Endodermal cell (in vitro differentiated cells): Measurements from ENCODE around the gene DGKZ. TPM values are rescaled to one million over a fixed set of nuclear protein-coding genes. Genes with fewer than 3 reads are reported as not detected.

Source experiments
- DNase-seq: peaks from one replicate; pipeline ENCODE4 v3.0.0-alpha.2; 2017
- H3K27ac ChIP-seq: 2 replicates; pipeline ENCODE4 v1.5.1; 2013; ENCODE audit warnings: mild to moderate bottlenecking, low read depth, low read length, moderate library complexity
- H3K27me3 ChIP-seq: 2 replicates; pipeline ENCODE4 v1.6.1; 2013; ENCODE audit warnings: mild to moderate bottlenecking, low read length, moderate library complexity; ENCODE audit not compliant: insufficient read depth, control insufficient read depth, poor library complexity, severe bottlenecking
- H3K36me3 ChIP-seq: 2 replicates; pipeline ENCODE4 v1.7.0; 2013; ENCODE audit warnings: mild to moderate bottlenecking, low read length, moderate library complexity; ENCODE audit not compliant: control insufficient read depth, insufficient read depth
- H3K4me1 ChIP-seq: one replicate; pipeline ENCODE4 v1.7.0; 2013; ENCODE audit warnings: low read length; ENCODE audit not compliant: control insufficient read depth, insufficient read depth
- H3K4me3 ChIP-seq: 2 replicates; pipeline ENCODE4 v1.5.1; 2013; ENCODE audit warnings: mild to moderate bottlenecking, low read length, moderate library complexity
- H3K9ac ChIP-seq: 2 replicates; pipeline ENCODE4 v1.6.1; 2013; ENCODE audit warnings: mild to moderate bottlenecking, low read length, moderate library complexity; ENCODE audit not compliant: poor library complexity, severe bottlenecking; ENCODE audit errors: extremely low read depth
- H3K9me3 ChIP-seq: 2 replicates; pipeline ENCODE4 v1.6.1; 2013; ENCODE audit warnings: mild to moderate bottlenecking, low read length, moderate library complexity; ENCODE audit not compliant: control insufficient read depth
- H3K27ac Mint-ChIP-seq: 2 replicates; pipeline ENCODE4 v1.8.0; 2020; ENCODE audit warnings: mixed read lengths
- H3K27me3 Mint-ChIP-seq: 2 replicates; pipeline ENCODE4 v1.8.0; 2021; ENCODE audit warnings: mild to moderate bottlenecking, mixed read lengths; ENCODE audit not compliant: insufficient read depth
- H3K36me3 Mint-ChIP-seq: 2 replicates; pipeline ENCODE4 v1.8.0; 2020; ENCODE audit warnings: low read depth, mixed read lengths
- H3K4me1 Mint-ChIP-seq: 2 replicates; pipeline ENCODE4 v1.8.0; 2020; ENCODE audit warnings: mixed read lengths
- H3K4me3 Mint-ChIP-seq: 2 replicates; pipeline ENCODE4 v1.8.0; 2020; ENCODE audit warnings: mild to moderate bottlenecking, moderate library complexity, mixed read lengths
- H3K9me3 Mint-ChIP-seq: 2 replicates; pipeline ENCODE4 v1.8.0; 2020; ENCODE audit warnings: mild to moderate bottlenecking, mixed read lengths
- WGBS, 2 experiments: methylation state at CpG; one replicate each; pipeline versions ENCODE4 v1.1.5 to v1.1.7; 2013; ENCODE audit warnings: missing lambda C conversion rate in 2 of 2, mixed read lengths in 1 of 2; ENCODE audit not compliant: insufficient coverage in 1 of 2, insufficient read length in 1 of 2; 5-methylcytosine and 5-hydroxymethylcytosine counted together
- microRNA-seq: library from miRNA; unstranded; fragments of <30 nt; microRNA quantifications from one replicate; pipeline ENCODE4 v1.2.0, GENCODE V29; 2020; ENCODE audit warnings: borderline microRNAs expressed
- total RNA-seq, 2 donors: library from RNA; stranded (reverse); fragmentation: NEBNext Ultra II Directional in 1 of 2; extraction: Animal tissue kit (Norgen Biotek cat#: 25700) in 1 of 2; gene quantifications; 2 replicates in 1 of 2; 3 replicates in 1 of 2; pipeline ENCODE4 v1.2.1, GENCODE V29; 2021
- TF ChIP-seq, protein P1 (sequence below): fragments of 200-600 bp; sonication (generic); conservative IDR thresholded peaks from 2 replicates; pipeline ENCODE4 v1.5.0; 2021; ENCODE audit warnings: antibody characterized with exemption, mild to moderate bottlenecking

The DGKZ gene
- total RNA-seq, 2 donors from 2014 or later: 49.6 to 57.3 TPM

DNA sequence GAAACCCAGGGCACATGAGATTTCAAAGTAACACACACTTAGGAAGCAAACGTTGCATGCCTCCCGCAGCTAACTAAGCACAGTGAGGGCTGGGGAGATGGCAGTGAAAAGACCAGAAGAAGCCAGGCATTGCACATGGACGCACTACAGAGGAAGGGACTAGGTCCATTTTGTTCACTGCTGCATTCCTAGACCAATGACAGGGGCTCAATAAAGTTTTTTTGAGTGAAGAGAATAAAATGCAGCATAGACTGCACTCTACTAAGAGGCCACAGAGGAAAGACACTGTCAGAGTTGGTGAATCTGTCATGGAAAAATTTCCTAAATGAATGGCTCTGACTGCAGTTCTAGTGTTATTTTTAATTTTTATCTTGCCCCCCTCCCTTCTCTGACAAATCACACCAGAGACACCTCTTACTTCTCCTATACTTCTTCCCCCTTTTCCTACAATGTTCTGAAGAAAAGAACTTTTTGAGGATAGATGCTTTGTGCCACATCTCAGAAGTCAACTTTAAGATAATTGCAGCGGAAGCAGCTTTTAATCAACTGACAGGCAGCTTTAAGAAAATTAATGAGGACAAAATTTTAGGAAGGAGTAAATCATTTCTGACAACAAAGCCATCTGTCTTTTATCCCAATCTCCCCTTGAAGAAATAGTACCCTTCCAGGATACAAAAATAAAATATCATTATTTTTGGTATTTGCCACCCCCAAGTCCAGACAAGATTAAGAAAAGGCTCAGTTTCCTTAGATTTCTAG, 79.1 kb downstream of the DGKZ start:
- H3K27me3 Mint-ChIP-seq: no peaks in the 10 kb centered on the region
- H3K36me3 ChIP-seq: peaks cover 63% of the 10 kb centered on the region
- H3K9me3 Mint-ChIP-seq: no peaks in the 10 kb centered on the region
- H3K9ac ChIP-seq: no peak overlapping the region
- H3K4me1 Mint-ChIP-seq: peaks cover 2% of the 10 kb centered on the region
- DNase-seq: no peak
- no peak overlapping the region for H3K4me3 Mint-ChIP-seq
- H3K27ac Mint-ChIP-seq: no peak overlapping the region
- H3K4me3 ChIP-seq: no peak overlapping the region
- 93 to 94% methylated on average over 4 of the region's 4 CpGs for WGBS, 2 experiments
- no peaks in the 10 kb centered on the region for H3K9me3 ChIP-seq
- TF ChIP-seq, protein P1, sequence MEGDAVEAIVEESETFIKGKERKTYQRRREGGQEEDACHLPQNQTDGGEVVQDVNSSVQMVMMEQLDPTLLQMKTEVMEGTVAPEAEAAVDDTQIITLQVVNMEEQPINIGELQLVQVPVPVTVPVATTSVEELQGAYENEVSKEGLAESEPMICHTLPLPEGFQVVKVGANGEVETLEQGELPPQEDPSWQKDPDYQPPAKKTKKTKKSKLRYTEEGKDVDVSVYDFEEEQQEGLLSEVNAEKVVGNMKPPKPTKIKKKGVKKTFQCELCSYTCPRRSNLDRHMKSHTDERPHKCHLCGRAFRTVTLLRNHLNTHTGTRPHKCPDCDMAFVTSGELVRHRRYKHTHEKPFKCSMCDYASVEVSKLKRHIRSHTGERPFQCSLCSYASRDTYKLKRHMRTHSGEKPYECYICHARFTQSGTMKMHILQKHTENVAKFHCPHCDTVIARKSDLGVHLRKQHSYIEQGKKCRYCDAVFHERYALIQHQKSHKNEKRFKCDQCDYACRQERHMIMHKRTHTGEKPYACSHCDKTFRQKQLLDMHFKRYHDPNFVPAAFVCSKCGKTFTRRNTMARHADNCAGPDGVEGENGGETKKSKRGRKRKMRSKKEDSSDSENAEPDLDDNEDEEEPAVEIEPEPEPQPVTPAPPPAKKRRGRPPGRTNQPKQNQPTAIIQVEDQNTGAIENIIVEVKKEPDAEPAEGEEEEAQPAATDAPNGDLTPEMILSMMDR: no peak
- no peaks in the 10 kb centered on the region for H3K4me1 ChIP-seq
- H3K27ac ChIP-seq: no peak overlapping the region
- peaks cover 54% of the 10 kb centered on the region for H3K36me3 Mint-ChIP-seq
- H3K27me3 ChIP-seq: no peaks in the 10 kb centered on the region

DNA sequence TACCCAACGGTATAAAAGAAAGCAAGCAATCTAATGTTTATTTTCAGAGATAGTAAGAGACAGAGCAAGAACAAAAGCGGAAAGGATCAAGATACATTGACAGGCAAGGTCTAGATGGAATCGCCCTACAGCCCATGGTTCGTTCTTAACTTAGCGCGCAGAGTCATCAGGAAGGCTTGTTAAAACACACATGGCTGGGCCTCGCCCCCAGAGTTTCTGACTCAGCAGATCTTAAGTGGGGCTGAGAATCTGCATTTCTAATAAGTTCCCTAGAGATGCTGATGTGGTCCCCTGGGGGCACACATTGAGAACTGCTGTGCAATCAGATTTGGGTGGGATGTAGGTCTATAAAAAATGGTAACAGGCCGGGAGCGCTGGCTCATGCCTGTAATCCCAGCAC, 80.1 kb downstream of the DGKZ start:
- no peak for DNase-seq
- peaks cover 62% of the 10 kb centered on the region for H3K36me3 ChIP-seq
- H3K27me3 ChIP-seq: no peaks in the 10 kb centered on the region
- TF ChIP-seq, protein P1: no peak
- Mint-ChIP-seq H3K27ac (no peak overlapping the region), H3K27me3 (no peaks in the 10 kb centered on the region), H3K9me3 (no peaks in the 10 kb centered on the region), H3K4me1 (peaks cover 2% of the 10 kb centered on the region), H3K4me3 (no peak overlapping the region), H3K36me3 (peaks cover 54% of the 10 kb centered on the region)
- no peaks in the 10 kb centered on the region for H3K9me3 ChIP-seq
- H3K27ac ChIP-seq: no peak overlapping the region
- WGBS, 2 experiments: 92 to 93% methylated on average over 9 of the region's 9 CpGs
- no peaks in the 10 kb centered on the region for H3K4me1 ChIP-seq
- H3K4me3 ChIP-seq: no peak overlapping the region
- H3K9ac ChIP-seq: no peak overlapping the region

DNA sequence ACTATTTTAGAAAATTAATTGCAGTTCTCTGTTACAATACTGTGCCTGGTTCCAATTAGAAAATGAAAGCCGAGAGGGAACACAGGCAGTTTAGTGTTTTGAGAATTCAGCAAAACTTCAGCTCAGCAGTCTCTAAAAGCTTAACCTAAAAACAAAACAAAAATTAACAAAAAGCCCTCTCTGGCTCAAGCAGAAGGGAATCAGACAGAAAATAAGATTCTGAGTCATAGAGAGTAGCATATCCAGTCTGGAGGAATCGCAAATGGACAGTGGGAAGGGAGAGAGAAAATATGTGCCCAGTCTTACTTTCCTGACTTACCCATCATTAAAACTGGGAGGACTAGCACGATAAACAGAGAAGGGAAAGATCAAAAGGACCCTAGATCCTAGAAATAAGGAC, 82.5 kb downstream of the DGKZ start:
- Mint-ChIP-seq H3K9me3 (no peaks in the 10 kb centered on the region), H3K36me3 (peaks cover 64% of the 10 kb centered on the region), H3K27ac (no peak overlapping the region), H3K4me3 (no peak overlapping the region), H3K4me1 (peaks cover 8% of the 10 kb centered on the region), H3K27me3 (no peaks in the 10 kb centered on the region)
- no peak overlapping the region for H3K4me3 ChIP-seq
- TF ChIP-seq, protein P1: no peak
- no peaks in the 10 kb centered on the region for H3K9me3 ChIP-seq
- no peak overlapping the region for H3K27ac ChIP-seq
- WGBS, 2 experiments: 97% methylated on average over 3 of the region's 3 CpGs; no CpG with 5 or more reads in 1 of the 2 experiments
- H3K4me1 ChIP-seq: no peaks in the 10 kb centered on the region
- peaks cover 69% of the 10 kb centered on the region for H3K36me3 ChIP-seq
- H3K27me3 ChIP-seq: no peaks in the 10 kb centered on the region
- H3K9ac ChIP-seq: no peak overlapping the region
- DNase-seq: no peak

Small RNAs within 50 kb of the gene (microRNA-seq; reads per million reads assigned to microRNA genes)
- gene MIR4688: 0.44 reads per million

Other genes with a start within 250 kb of the DGKZ start
- 10 to 100 TPM; 47.2 to 53.9 TPM for gene PHF21A, start 226.0 kb upstream of the DGKZ start, total RNA-seq
- 1 to 10 TPM; 8.8 to 9.9 TPM for gene CREB3L1, start 69.8 kb upstream of the DGKZ start, total RNA-seq
- 1,000 to 10,000 TPM in 1 of 2 donors, 100 to 1,000 TPM in 1; 644 to 1,502 TPM for gene MDK, start 34.2 kb downstream of the DGKZ start, total RNA-seq
- gene CHRM4, start 44.3 kb downstream of the DGKZ start, total RNA-seq: under 1 TPM in 1 of 2 donors, not detected in 1; 0.46 TPM
- gene AMBRA1, start 246.6 kb downstream of the DGKZ start, total RNA-seq: 10 to 100 TPM; 54.5 to 67.8 TPM